HG03103 (cell line): Measurements from ENCODE around the gene OR3A2.
"Not testable (repeated sequence)": the region's sequence is repeated elsewhere in the genome, so short reads cannot be mapped to it uniquely, and the experiment has no call there.

Experiments
- ATAC-seq: cut with Tn5 transposase; IDR thresholded peaks from one replicate; pipeline ENCODE4 v1.9.1; 2021; ENCODE audit warnings: low read depth; ENCODE audit not compliant: unreplicated experiment

OR3A2 gene

GRCh38 chr17:3385869-3386816 is at the start of gene OR3A2:
OR3A2 (minus strand) TSS chr17:3386308.
- no peak for ATAC-seq

- ATAC-seq: no peak
These were observed 47.6 kb upstream of the OR3A2 start, which contains the start of gene OR1E2 for GRCh38 chr17:3433741-3434140. OR1E2 (minus strand) TSS chr17:3433841; CDS start chr17:3433841, 0 bp downstream.

- not testable (repeated sequence) for ATAC-seq
These were observed 47.1 kb upstream of the OR3A2 start for GRCh38 chr17:3433215-3433614.

- ATAC-seq: no peak
These were observed 32.1 kb upstream of the OR3A2 start for GRCh38 chr17:3418222-3418621.

- ATAC-seq: no peak
These were observed 29.5 kb upstream of the OR3A2 start for GRCh38 chr17:3415610-3416009.

- ATAC-seq: not testable (repeated sequence)
These were observed 26.1 kb upstream of the OR3A2 start for GRCh38 chr17:3412216-3412615.

GRCh38 chr17:3411070-3411469 is 25.0 kb upstream of the OR3A2 start, which contains the start of gene OR3A3:
OR3A3 (plus strand) TSS chr17:3411370.
- ATAC-seq: no peak

GRCh38 chr17:3403856-3404255 is 17.7 kb upstream of the OR3A2 start:
- ATAC-seq: not testable (repeated sequence)

- ATAC-seq: no peak
These were observed 15.7 kb upstream of the OR3A2 start for GRCh38 chr17:3401786-3402185.

GRCh38 chr17:3400055-3400454 is 13.9 kb upstream of the OR3A2 start:
- ATAC-seq: no peak

- ATAC-seq: no peak
These were observed 12.2 kb upstream of the OR3A2 start, which contains the start of gene OR1E1 for GRCh38 chr17:3398310-3398709. OR1E1 (minus strand) TSS chr17:3398410; CDS start chr17:3398410, 0 bp downstream.

- not testable (repeated sequence) for ATAC-seq
These were observed 11.7 kb upstream of the OR3A2 start for GRCh38 chr17:3397801-3398200.

- ATAC-seq: no peak
These were observed 3.7 kb upstream of the OR3A2 start for GRCh38 chr17:3389791-3390190.

- no peak for ATAC-seq
These were observed 4.2 kb downstream of the OR3A2 start for GRCh38 chr17:3381957-3382356.

- no peak for ATAC-seq
These were observed 7.8 kb downstream of the OR3A2 start for GRCh38 chr17:3378321-3378720.

GRCh38 chr17:3371167-3371566 is 14.9 kb downstream of the OR3A2 start:
- ATAC-seq: not testable (repeated sequence)

GRCh38 chr17:3342782-3343181 is 43.3 kb downstream of the OR3A2 start:
- not testable (repeated sequence) for ATAC-seq

GRCh38 chr17:3335876-3336275 is 50.2 kb downstream of the OR3A2 start:
- ATAC-seq: no peak

- ATAC-seq: no peak
These were observed 67.8 kb downstream of the OR3A2 start for GRCh38 chr17:3318336-3318735.

GRCh38 chr17:3316836-3317235 is 69.3 kb downstream of the OR3A2 start:
- no peak for ATAC-seq

GRCh38 chr17:3308603-3309002 is 77.5 kb downstream of the OR3A2 start:
- ATAC-seq: no peak

GRCh38 chr17:3298260-3298659 is 87.8 kb downstream of the OR3A2 start, which contains the start of gene OR3A1:
OR3A1 (minus strand) TSS chr17:3298360; CDS start chr17:3292582, 5,778 bp downstream.
- no peak for ATAC-seq
